Measurements from ENCODE around the gene B3GNT9.

Gene B3GNT9

GRCh38 chr16:67162506-67163163, 11.8 kb upstream of the B3GNT9 start:
- no peak overlapping the region for H4K8ac ChIP-seq (ENCODE audit: low read depth, low read length)
- H4K91ac ChIP-seq (ENCODE audit: low read depth, low read length), result no peak overlapping the region
- H3K9me3 ChIP-seq (ENCODE audit: insufficient read depth, low read depth, low read length), result peaks cover 8% of the 10 kb centered on the region
- H3K14ac ChIP-seq (ENCODE audit: low read length), result no peak overlapping the region
- no peak overlapping the region for H3K18ac ChIP-seq (ENCODE audit: low read length)
- H2BK12ac ChIP-seq (ENCODE audit: low read length), result no peak overlapping the region
- H3K4me3 ChIP-seq (ENCODE audit: low read depth, low read length), result peak overlapping the region; percentile 11
- H3K9ac ChIP-seq (ENCODE audit: low read length), result no peak overlapping the region
- no peak overlapping the region for H2BK5ac ChIP-seq (ENCODE audit: low read depth, low read length, poor library complexity)
- H3K27ac ChIP-seq (ENCODE audit: low read depth, low read length), result no peak overlapping the region
- peaks cover 12 to 23% of the 10 kb centered on the region in 2 experiments for H3K4me1 ChIP-seq (ENCODE audit: control insufficient read depth in 1 of 2, insufficient read depth in 2 of 2, low read length in 2 of 2)
- H2BK120ac ChIP-seq (ENCODE audit: insufficient read depth, low read length, poor library complexity), result no peak overlapping the region
- peak overlapping the region; percentile 63 for H3K4me2 ChIP-seq (ENCODE audit: low read length)
- H3K36me3 ChIP-seq (ENCODE audit: control insufficient read depth in 1 of 2, insufficient read depth in 2 of 2, low read length in 2 of 2), result no peaks in the 10 kb centered on the region
- peaks cover 74% of the 10 kb centered on the region for H3K27me3 ChIP-seq (ENCODE audit: insufficient read depth, low read length)
- H4K12ac ChIP-seq (ENCODE audit: low read depth, low read length), result no peak overlapping the region
- no peak overlapping the region for H2AFZ ChIP-seq (ENCODE audit: insufficient read depth, low read length, poor library complexity)
- WGBS (ENCODE audit: extremely low coverage, insufficient coverage, insufficient read length), result no CpG with 5 or more reads among the region's 44 CpGs
- H3K4ac ChIP-seq (ENCODE audit: low read depth, low read length), result no peak overlapping the region
- peak; percentile 71 to 80 for DNase-seq
- peaks cover 6% of the 10 kb centered on the region for H3K79me2 ChIP-seq (ENCODE audit: control insufficient read depth, insufficient read depth, low read length, poor library complexity)
- H3K23ac ChIP-seq (ENCODE audit: low read length), result no peak overlapping the region
- peaks cover 9% of the 10 kb centered on the region for H3K79me1 ChIP-seq (ENCODE audit: low read length)
- H2AK5ac ChIP-seq (ENCODE audit: low read length), result no peak overlapping the region

GRCh38 chr16:67161595-67162058, 10.8 kb upstream of the B3GNT9 start:
- no peak for DNase-seq
- Histone ChIP-seq H2AFZ (ENCODE audit: insufficient read depth, low read length, poor library complexity) (no peak overlapping the region), H3K27me3 (ENCODE audit: insufficient read depth, low read length) (peaks cover 74% of the 10 kb centered on the region), H3K4me1 (ENCODE audit: control insufficient read depth in 1 of 2, insufficient read depth in 2 of 2, low read length in 2 of 2) (peaks cover 12 to 23% of the 10 kb centered on the region in 2 experiments), H2BK5ac (ENCODE audit: low read depth, low read length, poor library complexity) (no peak overlapping the region), H3K27ac (ENCODE audit: low read depth, low read length) (no peak overlapping the region), H3K23ac (ENCODE audit: low read length) (no peak overlapping the region), H2BK120ac (ENCODE audit: insufficient read depth, low read length, poor library complexity) (no peak overlapping the region), H3K4me2 (ENCODE audit: low read length) (no peak overlapping the region), H4K12ac (ENCODE audit: low read depth, low read length) (no peak overlapping the region), H3K79me2 (ENCODE audit: control insufficient read depth, insufficient read depth, low read length, poor library complexity) (peaks cover 6% of the 10 kb centered on the region), H3K79me1 (ENCODE audit: low read length) (peaks cover 9% of the 10 kb centered on the region), H3K4me3 (ENCODE audit: low read depth, low read length) (no peak overlapping the region), H4K91ac (ENCODE audit: low read depth, low read length) (no peak overlapping the region), H3K36me3 (ENCODE audit: control insufficient read depth in 1 of 2, insufficient read depth in 2 of 2, low read length in 2 of 2) (no peaks in the 10 kb centered on the region), H3K14ac (ENCODE audit: low read length) (no peak overlapping the region), H3K4ac (ENCODE audit: low read depth, low read length) (no peak overlapping the region), H3K9ac (ENCODE audit: low read length) (no peak overlapping the region), H3K9me3 (ENCODE audit: insufficient read depth, low read depth, low read length) (peaks cover 8% of the 10 kb centered on the region), H4K8ac (ENCODE audit: low read depth, low read length) (no peak overlapping the region), H2BK12ac (ENCODE audit: low read length) (no peak overlapping the region), H2AK5ac (ENCODE audit: low read length) (no peak overlapping the region), H3K18ac (ENCODE audit: low read length) (no peak overlapping the region)
- no CpG with 5 or more reads among the region's 25 CpGs for WGBS (ENCODE audit: extremely low coverage, insufficient coverage, insufficient read length)

GRCh38 chr16:67158637-67159600, 8.1 kb upstream of the B3GNT9 start:
- Histone ChIP-seq H3K27ac (ENCODE audit: low read depth, low read length) (no peak overlapping the region), H3K9ac (ENCODE audit: low read length) (no peak overlapping the region), H3K36me3 (ENCODE audit: control insufficient read depth in 1 of 2, insufficient read depth in 2 of 2, low read length in 2 of 2) (no peaks in the 10 kb centered on the region), H3K79me2 (ENCODE audit: control insufficient read depth, insufficient read depth, low read length, poor library complexity) (peaks cover 6% of the 10 kb centered on the region), H3K79me1 (ENCODE audit: low read length) (peaks cover 9% of the 10 kb centered on the region), H4K91ac (ENCODE audit: low read depth, low read length) (peak overlapping the region; percentile 78), H3K4me2 (ENCODE audit: low read length) (peak overlapping the region; percentile 75), H3K14ac (ENCODE audit: low read length) (peak overlapping the region; percentile 83), H2AFZ (ENCODE audit: insufficient read depth, low read length, poor library complexity) (peak overlapping the region; percentile 86), H3K18ac (ENCODE audit: low read length) (peak overlapping the region; percentile 76), H3K4ac (ENCODE audit: low read depth, low read length) (peak overlapping the region; percentile 27), H3K23ac (ENCODE audit: low read length) (no peak overlapping the region), H3K4me1 (ENCODE audit: control insufficient read depth in 1 of 2, insufficient read depth in 2 of 2, low read length in 2 of 2) (peaks cover 12 to 24% of the 10 kb centered on the region in 2 experiments), H3K9me3 (ENCODE audit: insufficient read depth, low read depth, low read length) (peaks cover 16% of the 10 kb centered on the region), H3K4me3 (ENCODE audit: low read depth, low read length) (peak overlapping the region; percentile 88), H2BK12ac (ENCODE audit: low read length) (no peak overlapping the region), H2AK5ac (ENCODE audit: low read length) (peak overlapping the region; percentile 78), H2BK120ac (ENCODE audit: insufficient read depth, low read length, poor library complexity) (peak overlapping the region; percentile 57), H4K8ac (ENCODE audit: low read depth, low read length) (peak overlapping the region; percentile 82), H3K27me3 (ENCODE audit: insufficient read depth, low read length) (peaks cover 75% of the 10 kb centered on the region), H2BK5ac (ENCODE audit: low read depth, low read length, poor library complexity) (no peak overlapping the region), H4K12ac (ENCODE audit: low read depth, low read length) (peak overlapping the region; percentile 81)
- DNase-seq, result peak; percentile 75 to 80
- no CpG with 5 or more reads among the region's 34 CpGs for WGBS (ENCODE audit: extremely low coverage, insufficient coverage, insufficient read length)

DNA sequence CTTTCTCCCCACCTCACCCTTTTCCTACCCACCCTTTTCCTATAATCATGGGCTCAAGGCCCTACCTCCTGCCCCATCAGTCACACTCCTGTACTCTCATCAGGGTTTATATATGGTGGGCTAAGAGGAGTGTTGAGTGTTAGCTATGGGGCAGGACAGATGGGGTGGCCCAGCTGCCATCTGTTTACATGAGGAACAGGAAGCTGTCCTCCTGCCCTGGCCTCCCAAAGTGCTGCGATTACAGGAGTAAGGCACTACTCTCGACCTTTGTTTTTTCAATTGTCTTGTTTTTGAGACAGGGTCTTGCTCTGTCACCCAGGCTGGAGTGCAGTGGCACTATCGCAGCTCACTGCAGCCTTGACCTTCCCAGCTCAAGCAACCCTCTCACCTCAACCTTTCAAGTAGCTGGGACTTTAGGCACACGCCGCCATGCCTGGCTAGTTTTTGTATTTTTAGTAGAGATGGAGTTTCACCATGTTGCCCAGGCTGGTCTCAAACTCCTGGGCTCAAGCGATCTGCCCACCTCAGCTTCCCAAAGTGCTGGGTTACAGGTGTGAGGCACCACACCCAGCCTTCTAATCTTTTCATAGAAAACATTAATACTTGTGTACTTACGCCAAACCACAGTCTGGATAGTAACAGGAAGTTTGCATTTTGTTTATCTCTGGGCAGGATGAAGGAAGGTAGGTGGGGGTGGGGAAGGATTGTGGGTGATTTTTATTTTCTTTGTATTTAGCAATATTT, 7.3 kb upstream of the B3GNT9 start:
- no peak overlapping the region for H2BK12ac ChIP-seq (ENCODE audit: low read length)
- H3K4me2 ChIP-seq (ENCODE audit: low read length), result no peak overlapping the region
- H3K9ac ChIP-seq (ENCODE audit: low read length), result no peak overlapping the region
- H2AK5ac ChIP-seq (ENCODE audit: low read length), result no peak overlapping the region
- peaks cover 68% of the 10 kb centered on the region for H3K27me3 ChIP-seq (ENCODE audit: insufficient read depth, low read length)
- H3K27ac ChIP-seq (ENCODE audit: low read depth, low read length), result no peak overlapping the region
- H4K91ac ChIP-seq (ENCODE audit: low read depth, low read length), result no peak overlapping the region
- no peak overlapping the region for H3K18ac ChIP-seq (ENCODE audit: low read length)
- peaks cover 10% of the 10 kb centered on the region for H3K9me3 ChIP-seq (ENCODE audit: insufficient read depth, low read depth, low read length)
- H2BK5ac ChIP-seq (ENCODE audit: low read depth, low read length, poor library complexity), result no peak overlapping the region
- peaks cover 9% of the 10 kb centered on the region for H3K79me1 ChIP-seq (ENCODE audit: low read length)
- no peak for DNase-seq
- no CpG with 5 or more reads among the region's 7 CpGs for WGBS (ENCODE audit: extremely low coverage, insufficient coverage, insufficient read length)
- no peak overlapping the region for H3K4ac ChIP-seq (ENCODE audit: low read depth, low read length)
- peaks cover 6% of the 10 kb centered on the region for H3K79me2 ChIP-seq (ENCODE audit: control insufficient read depth, insufficient read depth, low read length, poor library complexity)
- no peak overlapping the region for H3K23ac ChIP-seq (ENCODE audit: low read length)
- H3K4me1 ChIP-seq (ENCODE audit: control insufficient read depth in 1 of 2, insufficient read depth in 2 of 2, low read length in 2 of 2), result peaks cover 6 to 18% of the 10 kb centered on the region in 2 experiments
- H4K12ac ChIP-seq (ENCODE audit: low read depth, low read length), result no peak overlapping the region
- H3K14ac ChIP-seq (ENCODE audit: low read length), result no peak overlapping the region
- no peak overlapping the region for H2BK120ac ChIP-seq (ENCODE audit: insufficient read depth, low read length, poor library complexity)
- H3K4me3 ChIP-seq (ENCODE audit: low read depth, low read length), result no peak overlapping the region
- H3K36me3 ChIP-seq (ENCODE audit: control insufficient read depth in 1 of 2, insufficient read depth in 2 of 2, low read length in 2 of 2), result no peaks in the 10 kb centered on the region
- H2AFZ ChIP-seq (ENCODE audit: insufficient read depth, low read length, poor library complexity), result no peak overlapping the region
- no peak overlapping the region for H4K8ac ChIP-seq (ENCODE audit: low read depth, low read length)
